Gastrocnemius medialis (tissue), 4 donors: Measurements from ENCODE around the gene ANO10.

Experiments
- POLR2A ChIP-seq, 2 donors: fragments of 450-650 bp; IDR thresholded peaks; one replicate each; pipeline ENCODE4 v1.6.1; 2017; ENCODE audit warnings: antibody characterized with exemption in 2 of 2, mild to moderate bottlenecking in 2 of 2, moderate library complexity in 2 of 2
- TF ChIP-seq, protein P1 (sequence below), 5 experiments: fragments of 450-650 bp in 3 of 5; fragments of 200-600 bp in 2 of 5; sonication (generic) in 2 of 5; IDR thresholded peaks in 4 of 5; conservative IDR thresholded peaks in 1 of 5; 1 replicate in 4 of 5; 2 replicates in 1 of 5; pipeline ENCODE4 v1.5.1; 2016 to 2019; ENCODE audit warnings: antibody characterized with exemption in 5 of 5, mild to moderate bottlenecking in 3 of 5, moderate library complexity in 3 of 5

DNA sequence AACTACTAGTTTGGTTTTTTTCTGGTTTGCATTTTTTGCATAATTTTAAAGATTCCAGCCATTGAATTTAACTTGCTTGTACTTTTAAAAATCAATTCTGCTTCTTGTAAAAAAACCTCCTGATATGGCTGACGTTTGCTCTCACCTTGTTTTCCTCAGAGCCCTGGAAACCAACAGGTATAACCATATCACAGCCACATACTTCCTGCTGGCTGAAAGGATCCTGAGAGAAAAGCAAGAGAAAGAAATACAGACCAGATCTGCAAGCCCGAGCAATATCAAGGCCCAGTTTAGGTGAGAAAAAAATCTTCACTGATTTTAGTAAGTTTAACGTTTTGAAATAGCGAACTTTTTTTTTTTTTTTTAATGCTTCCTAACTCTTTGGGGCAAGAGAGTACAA is 278.6 kb downstream of the ANO10 start:
- TF ChIP-seq, protein P1, sequence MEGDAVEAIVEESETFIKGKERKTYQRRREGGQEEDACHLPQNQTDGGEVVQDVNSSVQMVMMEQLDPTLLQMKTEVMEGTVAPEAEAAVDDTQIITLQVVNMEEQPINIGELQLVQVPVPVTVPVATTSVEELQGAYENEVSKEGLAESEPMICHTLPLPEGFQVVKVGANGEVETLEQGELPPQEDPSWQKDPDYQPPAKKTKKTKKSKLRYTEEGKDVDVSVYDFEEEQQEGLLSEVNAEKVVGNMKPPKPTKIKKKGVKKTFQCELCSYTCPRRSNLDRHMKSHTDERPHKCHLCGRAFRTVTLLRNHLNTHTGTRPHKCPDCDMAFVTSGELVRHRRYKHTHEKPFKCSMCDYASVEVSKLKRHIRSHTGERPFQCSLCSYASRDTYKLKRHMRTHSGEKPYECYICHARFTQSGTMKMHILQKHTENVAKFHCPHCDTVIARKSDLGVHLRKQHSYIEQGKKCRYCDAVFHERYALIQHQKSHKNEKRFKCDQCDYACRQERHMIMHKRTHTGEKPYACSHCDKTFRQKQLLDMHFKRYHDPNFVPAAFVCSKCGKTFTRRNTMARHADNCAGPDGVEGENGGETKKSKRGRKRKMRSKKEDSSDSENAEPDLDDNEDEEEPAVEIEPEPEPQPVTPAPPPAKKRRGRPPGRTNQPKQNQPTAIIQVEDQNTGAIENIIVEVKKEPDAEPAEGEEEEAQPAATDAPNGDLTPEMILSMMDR (IDR thresholded peaks at IDR 0.05 in 4 of 5, conservative IDR thresholded peaks at IDR 0.05 in 1 of 5) = no peak
- TF ChIP-seq POLR2A (IDR thresholded peaks at IDR 0.05) = no peak
